ENCODE measurements around the gene SLC15A1.

SLC15A1 gene

DNA sequence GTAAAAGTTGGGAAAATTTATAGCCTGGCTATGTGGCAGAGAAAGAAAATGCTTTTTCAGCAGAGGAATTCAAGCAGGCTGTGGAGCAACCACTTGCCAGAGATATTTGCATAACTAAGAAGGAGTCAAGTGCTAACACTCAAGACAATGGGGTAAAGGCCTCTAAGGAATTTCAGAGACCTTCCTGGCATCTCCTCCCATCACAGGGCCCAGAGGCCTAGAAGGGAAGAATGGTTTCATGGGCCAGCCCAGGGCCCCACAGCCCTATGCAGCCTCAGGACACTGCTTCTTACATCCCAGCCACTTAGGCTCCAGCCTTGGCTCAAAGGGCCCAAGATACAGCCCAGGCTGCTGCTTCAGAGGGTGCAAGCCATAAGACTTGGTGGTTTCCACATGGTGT is 14.3 kb downstream of the SLC15A1 start:
- Histone ChIP-seq H3K27ac (ENCODE audit: low read depth, low read length) (no peak overlapping the region), H3K9me2 (replicated peaks; ENCODE audit: insufficient read depth, low read length) (no peaks in the 10 kb centered on the region), H3K27me3 (ENCODE audit: low read length) (no peaks in the 10 kb centered on the region), H3K79me2 (ENCODE audit: insufficient read depth, low read length) (no peaks in the 10 kb centered on the region), H3K36me3 (ENCODE audit: low read length) (no peaks in the 10 kb centered on the region), H3F3A (ENCODE audit: insufficient read depth) (no peaks in the 10 kb centered on the region), H3K4me3 (ENCODE audit: insufficient read depth, low read length, poor library complexity, severe bottlenecking) (no peak overlapping the region), H3K9ac (ENCODE audit: low read length) (no peak overlapping the region), H2AFZ (ENCODE audit: low read depth, low read length, severe bottlenecking) (no peak overlapping the region), H4K20me1 (ENCODE audit: low read depth, low read length) (no peaks in the 10 kb centered on the region), H3K4me2 (ENCODE audit: low read depth, low read length, poor library complexity, severe bottlenecking) (no peak overlapping the region), H3K9me3 (ENCODE audit: insufficient read depth, low read length) (no peaks in the 10 kb centered on the region)
- TF ChIP-seq, protein P1, sequence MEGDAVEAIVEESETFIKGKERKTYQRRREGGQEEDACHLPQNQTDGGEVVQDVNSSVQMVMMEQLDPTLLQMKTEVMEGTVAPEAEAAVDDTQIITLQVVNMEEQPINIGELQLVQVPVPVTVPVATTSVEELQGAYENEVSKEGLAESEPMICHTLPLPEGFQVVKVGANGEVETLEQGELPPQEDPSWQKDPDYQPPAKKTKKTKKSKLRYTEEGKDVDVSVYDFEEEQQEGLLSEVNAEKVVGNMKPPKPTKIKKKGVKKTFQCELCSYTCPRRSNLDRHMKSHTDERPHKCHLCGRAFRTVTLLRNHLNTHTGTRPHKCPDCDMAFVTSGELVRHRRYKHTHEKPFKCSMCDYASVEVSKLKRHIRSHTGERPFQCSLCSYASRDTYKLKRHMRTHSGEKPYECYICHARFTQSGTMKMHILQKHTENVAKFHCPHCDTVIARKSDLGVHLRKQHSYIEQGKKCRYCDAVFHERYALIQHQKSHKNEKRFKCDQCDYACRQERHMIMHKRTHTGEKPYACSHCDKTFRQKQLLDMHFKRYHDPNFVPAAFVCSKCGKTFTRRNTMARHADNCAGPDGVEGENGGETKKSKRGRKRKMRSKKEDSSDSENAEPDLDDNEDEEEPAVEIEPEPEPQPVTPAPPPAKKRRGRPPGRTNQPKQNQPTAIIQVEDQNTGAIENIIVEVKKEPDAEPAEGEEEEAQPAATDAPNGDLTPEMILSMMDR (IDR thresholded peaks at IDR 0.05; ENCODE audit: insufficient read depth, low read length, poor library complexity, severe bottlenecking) = no peak
- no peak for TF ChIP-seq EZH2phosphoT487 (conservative IDR thresholded peaks at IDR 0.05; ENCODE audit: low read length)

DNA sequence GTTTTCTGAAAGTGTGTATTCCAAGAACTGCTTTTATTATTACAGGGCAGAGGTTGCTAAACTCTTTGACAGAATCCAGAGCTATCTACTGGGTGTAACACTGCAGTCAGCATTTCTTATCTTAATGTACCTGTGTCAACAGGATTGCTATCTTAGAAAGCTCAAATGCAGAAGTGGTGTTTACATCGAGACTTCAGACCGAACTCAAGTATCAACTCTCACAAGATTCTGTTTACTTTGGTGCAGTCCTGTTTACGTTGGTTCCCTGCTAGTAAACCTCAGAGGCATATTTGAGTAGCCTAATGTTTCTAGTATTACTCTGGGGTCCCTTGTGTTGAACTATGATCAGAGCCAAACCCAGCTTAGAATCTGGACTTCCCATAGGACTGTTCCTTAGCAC is 20.5 kb downstream of the SLC15A1 start:
- Histone ChIP-seq H3K9ac (ENCODE audit: low read length) (no peak overlapping the region), H3K9me3 (ENCODE audit: insufficient read depth, low read length) (no peaks in the 10 kb centered on the region), H3K36me3 (ENCODE audit: low read length) (no peaks in the 10 kb centered on the region)

DNA sequence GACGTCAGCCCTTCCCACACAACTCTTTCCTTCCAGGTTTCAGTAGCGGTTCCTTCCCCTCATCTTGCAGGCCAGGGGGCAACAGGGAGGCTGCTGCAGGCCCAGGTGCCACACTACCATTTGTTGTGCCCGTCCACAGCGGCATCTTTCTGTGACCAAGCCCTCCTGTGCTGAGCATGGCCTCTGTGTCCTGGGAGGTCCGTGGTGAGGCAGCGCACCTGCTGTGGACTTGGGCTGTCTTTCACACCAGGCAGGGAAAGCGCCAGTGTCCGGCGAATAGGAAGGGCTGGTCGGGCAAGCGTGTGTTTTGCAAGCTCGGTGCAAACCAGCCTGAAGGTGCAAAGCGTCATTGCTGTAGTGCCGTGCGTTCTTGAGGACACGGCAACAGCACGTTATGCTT is 21.4 kb downstream of the SLC15A1 start:
- Histone ChIP-seq H3K9me2 (replicated peaks; ENCODE audit: insufficient read depth, low read length) (no peaks in the 10 kb centered on the region), H3K79me2 (ENCODE audit: insufficient read depth, low read length) (no peaks in the 10 kb centered on the region), H3K27ac (ENCODE audit: low read depth, low read length) (no peak overlapping the region), H2AFZ (ENCODE audit: low read depth, low read length, severe bottlenecking) (no peak overlapping the region), H3K4me3 (ENCODE audit: insufficient read depth, low read length, poor library complexity, severe bottlenecking) (no peak overlapping the region), H3F3A (ENCODE audit: insufficient read depth) (no peaks in the 10 kb centered on the region), H3K4me2 (ENCODE audit: low read depth, low read length, poor library complexity, severe bottlenecking) (no peak overlapping the region), H3K9me3 (ENCODE audit: insufficient read depth, low read length) (no peaks in the 10 kb centered on the region), H3K9ac (ENCODE audit: low read length) (no peak overlapping the region), H3K27me3 (ENCODE audit: low read length) (no peaks in the 10 kb centered on the region), H3K36me3 (ENCODE audit: low read length) (no peaks in the 10 kb centered on the region), H4K20me1 (ENCODE audit: low read depth, low read length) (no peaks in the 10 kb centered on the region)
- TF ChIP-seq, protein P1 (IDR thresholded peaks at IDR 0.05; ENCODE audit: insufficient read depth, low read length, poor library complexity, severe bottlenecking) = no peak
- TF ChIP-seq EZH2phosphoT487 (conservative IDR thresholded peaks at IDR 0.05; ENCODE audit: low read length) = no peak

More for the DNA sequence above, 20.5 kb downstream of the SLC15A1 start:
- no peak overlapping the region for H2AFZ ChIP-seq (ENCODE audit: low read depth, low read length, severe bottlenecking)
- no peaks in the 10 kb centered on the region for H4K20me1 ChIP-seq (ENCODE audit: low read depth, low read length)
- no peaks in the 10 kb centered on the region for H3K9me2 ChIP-seq (replicated peaks; ENCODE audit: insufficient read depth, low read length)
- TF ChIP-seq EZH2phosphoT487 (conservative IDR thresholded peaks at IDR 0.05; ENCODE audit: low read length) = no peak
- TF ChIP-seq, protein P1 (IDR thresholded peaks at IDR 0.05; ENCODE audit: insufficient read depth, low read length, poor library complexity, severe bottlenecking) = no peak
- no peak overlapping the region for H3K27ac ChIP-seq (ENCODE audit: low read depth, low read length)
- no peaks in the 10 kb centered on the region for H3K27me3 ChIP-seq (ENCODE audit: low read length)
- H3K79me2 ChIP-seq (ENCODE audit: insufficient read depth, low read length) = no peaks in the 10 kb centered on the region
- H3K4me2 ChIP-seq (ENCODE audit: low read depth, low read length, poor library complexity, severe bottlenecking) = no peak overlapping the region
- H3F3A ChIP-seq (ENCODE audit: insufficient read depth) = no peaks in the 10 kb centered on the region
- no peak overlapping the region for H3K4me3 ChIP-seq (ENCODE audit: insufficient read depth, low read length, poor library complexity, severe bottlenecking)
